Activated CD4-positive, CD25-positive, alpha-beta regulatory T cell treated with anti-CD3 and anti-CD28 coated beads, Interleukin-2, amount 50 U/mL, for 24 hours (primary cell): ENCODE data around the gene DEFB132.

Source experiments
- ATAC-seq, 2 donors: fragments of 150-1000 bp; cut with Tn5 transposase; one replicate each; pipeline ENCODE4 v1.10.0; 2021; ENCODE audit warnings: mild to moderate bottlenecking in 1 of 2, moderate library complexity in 1 of 2

DEFB132 gene

DNA sequence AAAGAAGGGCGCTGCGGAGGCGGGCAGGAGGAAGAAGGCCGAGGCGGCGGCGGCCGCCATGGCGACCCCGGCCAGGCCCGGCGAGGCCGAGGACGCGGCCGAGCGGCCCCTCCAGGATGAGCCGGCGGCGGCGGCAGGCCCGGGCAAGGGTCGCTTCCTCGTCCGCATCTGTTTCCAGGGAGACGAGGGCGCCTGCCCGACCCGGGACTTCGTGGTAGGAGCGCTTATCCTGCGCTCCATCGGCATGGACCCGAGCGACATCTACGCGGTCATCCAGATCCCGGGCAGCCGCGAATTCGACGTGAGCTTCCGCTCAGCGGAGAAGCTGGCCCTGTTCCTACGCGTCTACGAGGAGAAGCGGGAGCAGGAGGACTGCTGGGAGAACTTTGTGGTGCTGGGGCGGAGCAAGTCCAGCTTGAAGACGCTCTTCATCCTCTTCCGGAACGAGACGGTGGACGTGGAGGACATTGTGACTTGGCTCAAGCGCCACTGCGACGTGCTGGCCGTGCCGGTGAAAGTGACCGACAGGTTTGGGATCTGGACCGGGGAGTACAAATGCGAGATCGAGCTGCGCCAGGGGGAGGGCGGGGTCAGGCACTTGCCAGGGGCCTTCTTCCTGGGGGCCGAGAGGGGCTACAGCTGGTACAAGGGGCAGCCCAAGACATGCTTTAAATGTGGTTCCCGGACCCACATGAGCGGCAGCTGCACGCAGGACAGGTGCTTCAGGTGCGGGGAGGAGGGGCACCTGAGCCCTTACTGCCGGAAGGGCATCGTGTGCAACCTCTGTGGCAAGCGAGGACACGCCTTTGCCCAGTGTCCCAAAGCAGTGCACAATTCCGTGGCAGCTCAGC lies 40.6 kb downstream of the DEFB132 start:
- ATAC-seq: peak; percentile 14 to 18

DNA sequence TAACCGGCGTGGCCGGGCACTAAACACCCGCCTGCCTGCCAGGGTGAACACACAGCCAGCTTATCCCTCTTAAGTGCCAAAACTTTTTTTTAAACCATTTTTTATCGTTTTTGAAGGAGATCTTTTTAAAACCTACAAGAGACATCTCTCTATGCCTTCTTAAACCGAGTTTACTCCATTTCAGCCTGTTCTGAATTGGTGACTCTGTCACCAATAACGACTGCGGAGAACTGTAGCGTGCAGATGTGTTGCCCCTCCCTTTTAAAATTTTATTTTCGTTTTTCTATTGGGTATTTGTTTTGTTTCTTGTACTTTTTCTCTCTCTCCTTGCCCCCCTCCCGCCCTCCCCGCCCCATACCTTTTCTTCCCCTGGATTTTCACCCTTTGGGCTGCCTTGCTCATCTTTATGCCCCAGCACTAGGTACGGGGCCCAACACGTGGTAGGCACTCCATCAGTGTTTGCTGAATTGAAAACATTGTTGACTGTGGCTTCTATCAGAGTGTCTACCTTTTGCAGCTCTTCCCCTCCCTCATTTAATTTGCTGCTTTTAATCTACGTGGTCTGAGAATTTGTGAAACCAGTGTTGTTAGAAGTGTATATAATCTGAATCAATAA lies 41.4 kb downstream of the DEFB132 start:
- ATAC-seq: peak in 1 of 2 donors; percentile 14

DNA sequence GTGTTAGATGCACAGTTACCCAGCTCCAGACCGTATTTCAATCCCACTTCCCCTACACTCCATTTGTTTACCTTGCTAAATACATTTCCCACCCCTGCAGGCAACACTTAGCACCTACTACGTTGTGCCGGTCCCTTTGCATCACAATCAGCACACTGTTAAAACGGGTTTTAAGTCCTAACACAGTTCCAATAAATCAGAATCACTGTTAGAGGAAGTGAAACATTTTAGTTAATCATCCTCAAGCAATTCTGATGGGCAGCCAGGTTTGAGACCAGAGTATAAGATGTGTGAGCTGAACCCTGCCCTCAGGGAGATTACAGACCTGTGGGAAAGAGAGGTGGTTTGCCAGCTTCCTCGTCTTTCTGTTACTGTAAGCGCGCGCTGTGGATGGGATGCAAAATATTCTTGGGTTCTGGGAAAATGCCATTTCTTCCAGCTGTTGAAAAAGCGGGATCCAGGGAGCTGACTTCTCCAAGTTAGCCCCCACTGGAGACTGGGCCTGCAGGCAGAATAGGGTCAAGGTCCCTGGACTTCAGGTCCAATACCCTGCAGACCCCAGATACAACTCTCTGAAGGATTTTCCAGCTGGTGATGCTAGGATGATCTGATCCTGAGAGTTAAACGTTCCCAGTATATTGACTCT lies 42.9 kb downstream of the DEFB132 start:
- ATAC-seq: no peak

DNA sequence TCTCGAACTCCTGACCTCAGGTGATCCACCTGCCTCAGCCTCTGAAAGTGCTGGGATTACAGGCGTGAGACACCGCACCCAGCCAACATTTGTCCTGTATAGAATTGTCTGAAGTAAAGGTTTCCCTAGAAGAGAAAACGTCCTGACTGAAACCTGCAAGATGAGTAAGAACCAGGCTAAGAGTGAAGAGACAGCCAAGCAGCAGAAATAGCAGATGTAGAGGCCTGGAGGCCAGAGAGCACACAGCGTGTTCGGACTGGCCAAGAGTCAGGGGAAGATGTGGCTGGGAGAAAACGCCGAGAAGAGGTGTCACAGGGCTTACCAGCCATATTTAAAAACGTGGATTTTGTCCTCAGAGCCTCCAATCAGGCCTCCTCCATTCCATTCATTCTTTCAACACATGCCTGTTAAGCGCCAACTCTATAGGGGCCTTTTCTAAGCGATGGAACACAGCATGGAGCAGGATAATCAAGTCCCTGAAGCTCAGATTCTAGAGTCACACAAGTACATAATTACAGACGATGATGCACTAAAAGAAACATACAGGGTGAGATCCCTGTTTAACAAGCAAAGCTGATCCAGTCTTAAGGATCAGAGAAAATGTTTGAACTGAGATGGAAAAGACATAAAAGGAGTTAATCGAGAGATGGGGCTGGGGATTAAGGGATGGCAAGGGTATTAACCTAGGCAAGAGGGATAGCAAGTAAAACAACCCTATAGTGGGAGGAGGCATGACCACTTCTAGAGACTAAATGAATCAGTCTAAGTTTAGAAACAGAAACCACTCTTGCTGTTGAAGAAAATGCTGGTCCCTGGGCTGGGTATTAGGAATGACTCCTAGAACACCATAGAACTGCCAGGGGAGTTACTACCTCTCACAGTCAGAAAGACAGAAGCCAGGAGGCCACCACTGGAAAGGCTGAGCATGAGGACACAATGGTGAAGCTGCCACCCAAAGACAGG lies 44.6 kb downstream of the DEFB132 start:
- peak; percentile 36 to 56 for ATAC-seq

DNA sequence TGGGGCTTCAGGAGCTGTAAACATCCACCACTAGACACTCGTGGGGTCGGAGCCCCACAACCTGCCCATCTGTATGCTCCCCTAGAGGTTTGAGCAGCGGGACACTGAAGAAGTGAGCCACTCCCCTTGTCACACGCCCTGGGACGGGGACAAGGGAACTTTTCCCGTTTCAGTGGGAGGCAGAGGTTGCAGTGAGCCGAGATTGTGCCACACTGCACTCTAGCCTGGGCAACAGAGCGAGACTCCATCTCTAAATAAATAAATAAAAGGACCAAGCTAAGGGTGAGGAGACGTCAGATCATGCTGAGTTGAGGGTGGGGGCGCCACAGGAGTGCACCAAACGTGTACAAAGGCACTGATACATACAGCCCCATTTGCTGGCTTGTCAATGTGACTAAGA lies 48.2 kb downstream of the DEFB132 start:
- ATAC-seq: no peak

DNA sequence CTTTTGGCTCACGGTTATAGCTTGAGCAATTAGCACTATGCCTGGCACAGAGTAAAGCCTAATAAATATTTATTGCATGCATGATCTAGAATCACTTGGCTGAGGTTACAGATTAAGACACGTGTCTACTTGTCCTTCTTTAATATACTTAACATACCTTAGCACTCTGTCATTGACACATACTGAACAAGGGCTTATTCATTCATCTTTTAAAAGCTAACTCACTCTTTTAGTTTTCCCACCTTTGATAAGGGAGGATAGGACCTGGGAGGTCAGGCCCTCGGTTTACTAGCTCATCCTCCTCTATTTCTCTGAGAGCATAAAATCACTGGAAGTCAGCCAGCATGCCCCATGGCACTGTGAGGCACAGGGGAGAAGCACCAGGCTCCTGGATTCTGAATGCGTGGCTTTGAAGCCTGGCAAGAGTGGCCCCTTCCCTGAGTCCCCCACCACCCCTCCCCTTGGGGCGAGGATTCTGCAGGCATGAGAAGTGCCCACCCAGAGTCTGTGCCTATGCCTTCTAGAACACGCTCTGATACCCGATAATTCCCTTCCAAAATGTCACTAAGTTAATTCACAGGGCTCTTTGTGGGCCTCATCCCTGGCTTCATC lies 51.0 kb downstream of the DEFB132 start:
- no peak for ATAC-seq

DNA sequence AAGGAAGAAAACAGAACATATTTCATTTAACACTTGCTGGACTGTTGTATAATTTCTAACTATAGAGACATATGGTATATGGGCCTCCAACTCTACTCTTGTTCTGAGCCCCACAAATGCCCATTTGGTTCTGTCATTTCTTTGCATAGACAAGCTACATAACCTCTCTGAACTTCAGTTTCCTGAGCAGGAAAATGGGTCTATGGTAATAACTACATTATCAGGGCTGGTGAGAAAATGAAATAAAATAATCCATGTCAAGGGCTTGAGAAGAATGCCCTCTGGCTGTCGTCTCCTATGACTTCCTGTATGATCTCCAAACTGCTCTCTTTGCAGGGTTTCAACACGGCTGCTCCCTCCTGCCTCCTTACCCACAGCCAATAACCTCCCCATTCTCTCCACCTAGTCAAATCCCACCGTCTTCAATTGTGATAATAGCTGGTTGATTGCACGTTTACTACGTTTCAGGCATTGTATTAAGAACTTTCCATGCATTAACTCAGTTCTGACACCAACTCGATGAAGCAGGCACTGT lies 51.8 kb downstream of the DEFB132 start:
- ATAC-seq: no peak

DNA sequence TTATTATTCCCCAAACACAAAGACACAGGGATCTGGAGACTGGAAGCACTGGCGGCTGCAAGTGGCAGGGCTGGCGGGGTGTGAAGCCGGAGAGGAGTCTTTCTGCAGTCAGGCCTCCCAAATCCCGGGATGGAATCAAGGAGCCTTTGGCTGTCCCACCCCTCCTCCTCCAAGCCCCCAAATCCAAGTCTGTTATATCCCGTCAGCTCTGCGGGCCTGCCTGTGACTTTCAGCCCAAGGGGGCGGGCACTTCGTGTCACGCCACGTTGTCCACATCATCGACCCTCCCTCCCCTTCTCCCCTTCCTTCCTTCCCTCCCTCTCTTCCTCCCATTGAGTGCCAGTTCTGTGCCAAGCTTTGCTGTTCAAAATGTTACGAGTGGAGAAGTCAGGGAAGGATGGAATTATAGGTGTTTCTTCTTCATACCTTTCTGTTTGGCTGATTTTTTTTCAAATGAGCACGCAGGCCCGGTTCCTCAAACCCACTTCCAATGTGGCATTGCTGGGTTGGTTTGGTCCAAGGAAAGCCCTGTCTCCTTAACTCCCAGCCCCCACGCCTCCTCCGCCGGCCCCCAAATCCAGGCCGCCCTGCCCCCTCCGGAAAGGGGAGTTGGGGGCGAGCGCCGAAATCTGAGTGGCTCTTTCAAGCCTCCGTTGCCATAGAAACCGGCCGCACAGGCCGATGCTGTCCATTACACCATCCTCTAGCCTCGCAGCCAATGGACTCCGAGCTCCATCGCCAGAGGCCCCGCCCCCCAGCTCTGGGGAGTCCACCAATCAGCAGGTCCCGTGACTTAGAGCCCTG lies 52.5 kb downstream of the DEFB132 start:
- ATAC-seq: peak; percentile 99 to 100

DNA sequence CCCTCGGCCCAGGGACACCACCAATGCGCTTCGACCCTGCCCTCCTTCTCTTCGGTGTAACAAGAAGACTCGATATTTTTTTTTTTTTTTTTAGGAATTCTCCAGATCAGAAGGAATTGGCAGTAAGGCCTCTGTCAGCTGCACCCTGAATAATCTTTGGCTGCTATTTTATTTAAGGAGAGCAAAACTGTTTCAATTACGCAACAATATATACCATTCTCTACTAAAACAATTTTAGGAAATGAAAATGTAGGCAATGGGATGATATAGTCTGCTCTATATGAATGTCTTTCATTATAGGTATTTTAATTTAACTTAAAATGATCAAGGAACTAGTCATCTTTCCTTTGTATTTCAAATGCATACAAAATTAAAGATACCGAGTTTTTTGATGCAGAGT lies 53.1 kb downstream of the DEFB132 start:
- ATAC-seq: no peak
